HEK293T (cell line): Measurements from ENCODE around the gene KRTAP4-11.
"Not testable (repeated sequence)": the region's sequence is repeated elsewhere in the genome, so short reads cannot be mapped to it uniquely, and the experiment has no call there.

Experiments
- CTCF ChIA-PET: fragments of 350-600 bp; formaldehyde crosslinking; extraction: SDS; loops from one replicate; lab custom pipeline; 2021; ENCODE audit warnings: antibody characterized with exemption, inconsistent platforms; lab: Yijun Ruan, JAX
- POLR2A ChIA-PET: fragments of 350-600 bp; formaldehyde crosslinking; extraction: SDS; loops from one replicate; lab custom pipeline; 2020; ENCODE audit warnings: antibody characterized with exemption, inconsistent platforms; lab: Yijun Ruan, JAX
- DNase-seq: peaks from one replicate; pipeline ENCODE4 v3.0.0; 2012; ENCODE audit warnings: mixed read lengths; ENCODE audit errors: extremely low spot score
- ARNT ChIP-seq: fragments of 450-650 bp; IDR thresholded peaks from 2 replicates; pipeline ENCODE4 v1.6.1; 2017; ENCODE audit warnings: mild to moderate bottlenecking
- BHLHE40 ChIP-seq: fragments of 450-650 bp; IDR thresholded peaks from 2 replicates; pipeline ENCODE4 v1.6.1; 2016; ENCODE audit warnings: mild to moderate bottlenecking, moderate library complexity, borderline replicate concordance
- CTBP1 ChIP-seq: fragments of 450-650 bp; IDR thresholded peaks from 2 replicates; pipeline ENCODE4 v1.6.1; 2016; ENCODE audit warnings: borderline replicate concordance
- ELF4 ChIP-seq: fragments of 450-650 bp; IDR thresholded peaks from 2 replicates; pipeline ENCODE4 v1.6.1; 2017; ENCODE audit warnings: antibody characterized with exemption
- FOXA1 ChIP-seq: fragments of 450-650 bp; IDR thresholded peaks from 2 replicates; pipeline ENCODE4 v1.6.1; 2016; ENCODE audit warnings: mild to moderate bottlenecking
- FOXK2 ChIP-seq: fragments of 450-650 bp; IDR thresholded peaks from 2 replicates; pipeline ENCODE4 v1.6.1; 2016; ENCODE audit warnings: mild to moderate bottlenecking
- FOXM1 ChIP-seq: fragments of 450-650 bp; IDR thresholded peaks from 2 replicates; pipeline ENCODE4 v1.6.1; 2017; ENCODE audit warnings: mild to moderate bottlenecking, borderline replicate concordance
- HDGF ChIP-seq: fragments of 450-650 bp; IDR thresholded peaks from 2 replicates; pipeline ENCODE4 v1.6.1; 2017; ENCODE audit warnings: antibody characterized with exemption, borderline replicate concordance
- L3MBTL2 ChIP-seq: fragments of 450-650 bp; conservative IDR thresholded peaks from 2 replicates; pipeline ENCODE4 v1.6.1; 2016; ENCODE audit warnings: mild to moderate bottlenecking
- LEF1 ChIP-seq: fragments of 450-650 bp; IDR thresholded peaks from 2 replicates; pipeline ENCODE4 v1.6.1; 2017; ENCODE audit warnings: mild to moderate bottlenecking, borderline replicate concordance
- NFRKB ChIP-seq: fragments of 450-650 bp; IDR thresholded peaks from 2 replicates; pipeline ENCODE4 v1.6.1; 2016; ENCODE audit warnings: mild to moderate bottlenecking, moderate library complexity
- SP1 ChIP-seq: fragments of 450-650 bp; IDR thresholded peaks from 2 replicates; pipeline ENCODE4 v1.6.1; 2017
- SUZ12 ChIP-seq: fragments of 450-650 bp; IDR thresholded peaks from 2 replicates; pipeline ENCODE4 v1.6.1; 2016; ENCODE audit warnings: mild to moderate bottlenecking
- TARDBP ChIP-seq: fragments of 450-650 bp; IDR thresholded peaks from 2 replicates; pipeline ENCODE4 v1.6.1; 2016
- ZNF384 ChIP-seq: fragments of 450-650 bp; IDR thresholded peaks from 2 replicates; pipeline ENCODE4 v1.6.1; 2016
- TF ChIP-seq, protein P1 (sequence below): fragments of 450-650 bp; IDR thresholded peaks from 2 replicates; pipeline ENCODE4 v1.6.1; 2016

The KRTAP4-11 gene

DNA sequence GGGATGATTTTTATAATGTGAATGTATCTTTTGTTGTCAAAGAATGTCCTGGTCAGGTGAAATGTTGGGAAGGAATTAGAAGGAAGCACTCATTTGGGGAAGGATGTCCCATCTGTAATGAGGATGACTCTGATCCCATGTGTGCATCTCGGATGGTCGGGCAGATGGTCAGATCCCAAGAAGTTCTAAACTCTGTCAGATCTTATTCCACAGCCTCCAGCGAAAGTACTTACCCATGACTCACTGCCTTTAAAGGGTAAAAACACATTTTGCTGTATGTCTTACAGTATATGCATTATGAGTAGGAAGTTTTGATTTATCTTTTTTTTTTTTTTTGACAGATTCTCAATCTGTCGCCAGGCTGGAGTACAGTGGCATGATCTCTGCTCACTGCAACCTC is 548 bp upstream of the KRTAP4-11 start:
- ChIA-PET POLR2A (no interaction called here), CTCF (no interaction called here)
- TF ChIP-seq FOXM1 = no peak
- no peak for TF ChIP-seq CTBP1
- TF ChIP-seq TARDBP = no peak
- no peak for TF ChIP-seq FOXA1
- no peak for TF ChIP-seq HDGF
- no peak for TF ChIP-seq ZNF384
- TF ChIP-seq SP1 = no peak
- no peak for TF ChIP-seq BHLHE40
- TF ChIP-seq FOXK2 = no peak
- TF ChIP-seq ARNT = no peak
- DNase-seq = no peak

DNA sequence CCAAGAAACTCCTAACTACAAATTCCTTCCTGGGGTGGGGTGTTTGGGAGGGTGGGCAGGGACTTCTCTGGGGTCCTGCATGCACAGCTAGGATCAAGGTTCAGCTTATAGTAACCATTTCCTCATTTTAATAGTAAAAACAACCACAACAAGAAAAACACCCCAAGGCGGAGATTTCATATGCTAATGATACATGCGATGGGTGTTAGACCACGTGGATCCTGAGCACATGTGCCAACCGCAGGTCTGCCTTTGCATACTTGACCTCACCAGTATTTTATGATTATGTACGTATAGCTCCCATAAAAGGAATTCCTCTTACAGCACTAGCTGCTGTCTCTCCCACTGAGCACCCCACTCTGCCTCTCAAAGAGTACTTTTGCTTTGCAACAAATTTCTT is 1.9 kb downstream of the KRTAP4-11 start:
- no peak for TF ChIP-seq BHLHE40
- no peak for TF ChIP-seq HDGF
- TF ChIP-seq L3MBTL2 = no peak
- POLR2A ChIA-PET = no interaction called here
- DNase-seq = no peak
- CTCF ChIA-PET = no interaction called here

DNA sequence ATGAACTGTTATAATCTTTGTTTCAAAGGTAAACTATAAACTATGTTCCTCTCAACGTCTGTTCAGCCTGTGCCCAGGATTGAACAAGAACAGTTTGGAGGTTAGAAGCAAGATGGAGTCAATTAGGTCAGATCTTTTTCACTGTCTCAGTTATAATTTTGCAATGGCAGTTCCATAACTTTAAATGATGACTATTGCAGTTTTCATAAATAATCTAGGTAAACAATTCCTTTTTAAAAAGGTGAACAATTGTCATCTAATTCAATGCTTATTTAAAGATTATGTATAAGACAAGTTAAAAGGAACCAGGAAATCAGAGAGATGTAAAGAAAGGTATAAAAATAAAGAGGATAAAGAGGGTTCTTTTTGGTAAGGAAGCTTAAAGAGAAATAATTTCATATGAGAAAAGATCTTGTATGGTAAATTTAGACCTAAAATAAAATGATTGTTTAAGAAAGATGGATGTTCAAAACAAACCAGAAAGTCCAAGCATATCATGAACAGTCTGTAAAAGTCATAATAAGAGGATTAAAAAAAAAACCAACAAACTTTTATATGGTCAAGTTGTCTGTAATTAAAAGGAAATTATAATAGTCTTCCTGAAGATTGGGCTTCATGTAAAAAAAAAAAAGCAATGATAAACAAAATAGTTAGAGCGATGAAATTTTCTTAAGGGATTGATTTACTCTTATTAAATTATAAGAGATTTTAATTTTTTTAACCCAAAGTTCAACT is 6.9 kb downstream of the KRTAP4-11 start:
- DNase-seq = no peak
- CTCF ChIA-PET = no interaction called here
- TF ChIP-seq HDGF (no peak), BHLHE40 (no peak), LEF1 (no peak), SP1 (no peak), NFRKB (no peak), CTBP1 (no peak), FOXM1 (no peak), ZNF384 (no peak), ELF4 (no peak), SUZ12 (no peak), FOXK2 (no peak), L3MBTL2 (no peak), ARNT (no peak)
- TF ChIP-seq, protein P1, sequence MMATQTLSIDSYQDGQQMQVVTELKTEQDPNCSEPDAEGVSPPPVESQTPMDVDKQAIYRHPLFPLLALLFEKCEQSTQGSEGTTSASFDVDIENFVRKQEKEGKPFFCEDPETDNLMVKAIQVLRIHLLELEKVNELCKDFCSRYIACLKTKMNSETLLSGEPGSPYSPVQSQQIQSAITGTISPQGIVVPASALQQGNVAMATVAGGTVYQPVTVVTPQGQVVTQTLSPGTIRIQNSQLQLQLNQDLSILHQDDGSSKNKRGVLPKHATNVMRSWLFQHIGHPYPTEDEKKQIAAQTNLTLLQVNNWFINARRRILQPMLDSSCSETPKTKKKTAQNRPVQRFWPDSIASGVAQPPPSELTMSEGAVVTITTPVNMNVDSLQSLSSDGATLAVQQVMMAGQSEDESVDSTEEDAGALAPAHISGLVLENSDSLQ = no peak
- POLR2A ChIA-PET = no interaction called here

DNA sequence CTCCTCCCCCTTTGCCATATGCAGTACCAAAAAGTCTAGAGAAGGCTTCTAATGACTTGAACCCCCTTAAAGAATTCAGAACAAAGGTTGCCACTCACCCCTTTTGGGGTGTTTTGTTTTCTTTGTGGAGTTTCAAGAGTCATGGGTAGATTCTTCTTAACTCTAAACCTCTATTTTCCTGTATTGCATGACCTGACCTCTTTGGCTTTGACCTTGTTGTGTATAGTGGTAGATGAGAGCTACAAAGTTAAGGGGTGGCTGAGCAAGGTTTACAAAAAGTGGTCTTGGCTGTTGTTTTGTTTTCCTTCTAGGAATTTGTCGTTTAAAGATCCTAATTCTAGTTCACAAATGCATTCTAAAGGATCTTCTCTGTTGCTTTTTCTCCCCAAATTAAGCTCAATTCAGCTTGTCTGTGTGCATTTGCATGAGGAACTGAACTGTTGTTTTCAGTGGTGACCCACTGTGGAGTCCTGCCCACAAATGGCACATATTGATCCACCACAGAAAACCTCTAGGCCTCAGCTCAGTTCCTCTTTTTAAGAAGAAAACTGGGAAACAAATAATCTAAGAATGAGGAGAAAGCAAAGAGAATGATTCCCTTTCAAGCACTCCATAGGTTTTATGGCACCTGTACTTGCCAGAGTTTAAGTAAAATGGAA is 9.3 kb downstream of the KRTAP4-11 start:
- POLR2A ChIA-PET, DNase-seq, CTCF ChIA-PET: not testable (repeated sequence)

DNA sequence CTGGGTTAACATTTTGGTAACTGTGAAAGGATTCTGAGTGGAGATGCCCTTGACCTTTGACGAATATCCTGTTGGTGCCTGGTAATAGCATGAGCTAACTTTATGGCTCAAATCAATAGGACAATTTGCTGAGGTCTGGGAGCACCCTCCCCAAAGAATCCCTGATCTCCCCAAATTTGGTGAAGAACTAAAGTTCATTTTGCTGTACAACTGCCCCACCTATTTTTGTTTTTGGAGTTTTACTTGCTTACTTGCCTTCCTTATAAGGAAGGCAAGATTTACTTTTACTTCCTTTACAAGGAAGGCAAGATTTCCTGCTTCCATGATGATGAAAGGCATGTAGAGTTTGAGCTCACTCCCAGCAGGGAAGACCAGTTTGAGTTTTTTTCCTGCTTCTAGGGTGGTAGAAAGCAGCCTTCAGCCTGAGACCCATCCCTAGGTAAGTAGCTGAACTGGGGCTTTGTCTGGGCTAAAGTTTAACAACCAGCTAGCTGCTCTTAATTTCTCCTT is 10.2 kb downstream of the KRTAP4-11 start:
- TF ChIP-seq ELF4 (no peak), NFRKB (no peak), CTBP1 (no peak), FOXK2 (no peak), ARNT (no peak), SP1 (no peak), L3MBTL2 (no peak), LEF1 (no peak), SUZ12 (no peak), FOXM1 (no peak), ZNF384 (no peak), FOXA1 (no peak), TARDBP (no peak), BHLHE40 (no peak)
- TF ChIP-seq, protein P1 = no peak
- CTCF ChIA-PET = no interaction called here
- DNase-seq = no peak
- POLR2A ChIA-PET = no interaction called here

DNA sequence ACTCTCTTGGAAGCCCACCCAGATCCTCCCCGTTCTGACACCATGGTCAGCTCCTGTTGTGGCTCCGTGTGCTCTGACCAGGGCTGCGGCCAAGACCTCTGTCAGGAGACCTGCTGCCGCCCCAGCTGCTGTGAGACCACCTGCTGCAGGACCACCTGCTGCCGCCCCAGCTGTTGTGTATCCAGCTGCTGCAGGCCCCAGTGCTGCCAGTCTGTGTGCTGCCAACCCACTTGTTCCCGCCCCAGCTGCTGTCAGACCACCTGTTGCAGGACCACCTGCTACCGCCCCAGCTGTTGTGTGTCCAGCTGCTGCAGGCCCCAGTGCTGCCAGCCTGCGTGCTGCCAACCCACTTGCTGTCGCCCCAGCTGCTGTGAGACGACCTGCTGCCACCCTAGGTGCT is 12.8 kb downstream of the KRTAP4-11 start, which contains the start of gene KRTAP4-9:
TSS of gene KRTAP4-9 (plus strand) at position 43 of the 400 bp plus-strand sequence. CDS start at position 43, 0 bp downstream.
- CTCF ChIA-PET, POLR2A ChIA-PET, DNase-seq: not testable (repeated sequence)

DNA sequence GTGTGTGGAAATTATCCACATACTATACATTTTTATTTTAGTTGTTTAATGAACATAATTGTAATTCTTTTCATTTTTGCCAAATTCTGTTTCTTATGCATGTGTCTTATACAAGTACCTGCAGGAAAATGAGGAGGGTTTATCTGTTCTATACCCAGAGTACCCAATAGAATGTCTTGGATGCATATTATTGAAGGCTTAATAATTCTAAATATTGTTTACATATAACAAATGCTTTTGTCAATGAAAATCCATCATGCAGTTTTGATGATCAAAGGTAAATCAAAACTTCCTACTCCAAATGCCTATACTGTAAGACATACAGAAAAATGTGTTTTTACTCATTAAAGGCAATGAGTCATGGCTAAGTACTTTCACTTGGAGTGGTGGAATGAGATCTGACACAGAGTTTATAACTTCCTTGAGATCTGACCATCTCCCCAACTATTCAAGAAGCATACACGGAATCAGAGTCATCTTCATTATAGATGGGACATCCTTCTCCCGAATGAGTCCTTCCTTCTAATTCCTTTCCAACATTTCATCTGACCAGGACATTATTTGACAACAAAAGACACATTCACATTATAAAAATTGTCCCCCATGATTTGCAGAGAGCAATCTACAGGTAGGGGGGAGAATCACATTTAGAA is 13.7 kb downstream of the KRTAP4-11 start:
- POLR2A ChIA-PET, DNase-seq: not testable (repeated sequence)
- CTCF ChIA-PET = interaction anchor here (0.6 kb wide), 1 partner anchor 219 kb away, joined by 3 read pairs; the partner anchor contains the start of gene KRT20
